Endodermal cell (in vitro differentiated cells): ENCODE results near the gene CSRP2. TPM values are rescaled to one million over a fixed set of nuclear protein-coding genes. Genes with fewer than 3 reads are reported as not detected.
A peak's percentile ranks its signal among the peaks of the same experiment; 100 is the strongest.

Experiments
- DNase-seq: peaks from one replicate; pipeline ENCODE4 v3.0.0-alpha.2; 2017
- H3K27ac ChIP-seq: 2 replicates; pipeline ENCODE4 v1.5.1; 2013; ENCODE audit warnings: mild to moderate bottlenecking, low read depth, low read length, moderate library complexity
- H3K27me3 ChIP-seq: 2 replicates; pipeline ENCODE4 v1.6.1; 2013; ENCODE audit warnings: mild to moderate bottlenecking, low read length, moderate library complexity; ENCODE audit not compliant: insufficient read depth, control insufficient read depth, poor library complexity, severe bottlenecking
- H3K36me3 ChIP-seq: 2 replicates; pipeline ENCODE4 v1.7.0; 2013; ENCODE audit warnings: mild to moderate bottlenecking, low read length, moderate library complexity; ENCODE audit not compliant: control insufficient read depth, insufficient read depth
- H3K4me1 ChIP-seq: one replicate; pipeline ENCODE4 v1.7.0; 2013; ENCODE audit warnings: low read length; ENCODE audit not compliant: control insufficient read depth, insufficient read depth
- H3K4me3 ChIP-seq: 2 replicates; pipeline ENCODE4 v1.5.1; 2013; ENCODE audit warnings: mild to moderate bottlenecking, low read length, moderate library complexity
- H3K9ac ChIP-seq: 2 replicates; pipeline ENCODE4 v1.6.1; 2013; ENCODE audit warnings: mild to moderate bottlenecking, low read length, moderate library complexity; ENCODE audit not compliant: poor library complexity, severe bottlenecking; ENCODE audit errors: extremely low read depth
- H3K9me3 ChIP-seq: 2 replicates; pipeline ENCODE4 v1.6.1; 2013; ENCODE audit warnings: mild to moderate bottlenecking, low read length, moderate library complexity; ENCODE audit not compliant: control insufficient read depth
- H3K27ac Mint-ChIP-seq: 2 replicates; pipeline ENCODE4 v1.8.0; 2020; ENCODE audit warnings: mixed read lengths
- H3K27me3 Mint-ChIP-seq: 2 replicates; pipeline ENCODE4 v1.8.0; 2021; ENCODE audit warnings: mild to moderate bottlenecking, mixed read lengths; ENCODE audit not compliant: insufficient read depth
- H3K36me3 Mint-ChIP-seq: 2 replicates; pipeline ENCODE4 v1.8.0; 2020; ENCODE audit warnings: low read depth, mixed read lengths
- H3K4me1 Mint-ChIP-seq: 2 replicates; pipeline ENCODE4 v1.8.0; 2020; ENCODE audit warnings: mixed read lengths
- H3K4me3 Mint-ChIP-seq: 2 replicates; pipeline ENCODE4 v1.8.0; 2020; ENCODE audit warnings: mild to moderate bottlenecking, moderate library complexity, mixed read lengths
- H3K9me3 Mint-ChIP-seq: 2 replicates; pipeline ENCODE4 v1.8.0; 2020; ENCODE audit warnings: mild to moderate bottlenecking, mixed read lengths
- CTCF ChIP-seq: fragments of 200-600 bp; sonication (generic); conservative IDR thresholded peaks from 2 replicates; pipeline ENCODE4 v1.5.0; 2021; ENCODE audit warnings: antibody characterized with exemption, mild to moderate bottlenecking
- WGBS, 2 experiments: methylation state at CpG; one replicate each; pipeline versions ENCODE4 v1.1.5 to v1.1.7; 2013; ENCODE audit warnings: missing lambda C conversion rate in 2 of 2, mixed read lengths in 1 of 2; ENCODE audit not compliant: insufficient coverage in 1 of 2, insufficient read length in 1 of 2; 5-methylcytosine and 5-hydroxymethylcytosine counted together
- total RNA-seq, 2 donors: library from RNA; stranded (reverse); fragmentation: NEBNext Ultra II Directional in 1 of 2; extraction: Animal tissue kit (Norgen Biotek cat#: 25700) in 1 of 2; gene quantifications; 2 replicates in 1 of 2; 3 replicates in 1 of 2; pipeline ENCODE4 v1.2.1, GENCODE V29; 2021

Gene CSRP2
- total RNA-seq, 2 donors from 2014 or later: 74.7 to 121 TPM

- Mint-ChIP-seq H3K9me3 (no peaks in the 10 kb centered on the region), H3K36me3 (peaks cover 46% of the 10 kb centered on the region), H3K4me1 (peaks cover 7% of the 10 kb centered on the region), H3K27ac (peak overlapping the region; percentile 42), H3K27me3 (no peaks in the 10 kb centered on the region), H3K4me3 (no peak overlapping the region)
- peaks cover 37% of the 10 kb centered on the region for H3K36me3 ChIP-seq
- no peaks in the 10 kb centered on the region for H3K27me3 ChIP-seq
- 75 to 81% methylated on average over 1 to 2 of the region's 3 CpGs for WGBS, 2 experiments
- H3K4me1 ChIP-seq: no peaks in the 10 kb centered on the region
- H3K9ac ChIP-seq: no peak overlapping the region
- no peak overlapping the region for H3K4me3 ChIP-seq
- no peaks in the 10 kb centered on the region for H3K9me3 ChIP-seq
- no peak for TF ChIP-seq CTCF
- H3K27ac ChIP-seq: peak overlapping the region; percentile 15
- DNase-seq: no peak
Measured at GRCh38 chr12:76860256-76860655, 18.6 kb downstream of the CSRP2 start.

- 95 to 100% methylated on average over 4 of the region's 4 CpGs for WGBS, 2 experiments
- H3K27ac Mint-ChIP-seq: peak overlapping the region; percentile 65
- Histone ChIP-seq H3K36me3 (peaks cover 43% of the 10 kb centered on the region), H3K4me1 (no peaks in the 10 kb centered on the region), H3K9me3 (no peaks in the 10 kb centered on the region), H3K4me3 (no peak overlapping the region), H3K27me3 (no peaks in the 10 kb centered on the region), H3K27ac (no peak overlapping the region), H3K9ac (no peak overlapping the region)
- no peak for TF ChIP-seq CTCF
- no peaks in the 10 kb centered on the region for H3K9me3 Mint-ChIP-seq
- no peak for DNase-seq
- peaks cover 7% of the 10 kb centered on the region for H3K4me1 Mint-ChIP-seq
- H3K27me3 Mint-ChIP-seq: no peaks in the 10 kb centered on the region
- peaks cover 52% of the 10 kb centered on the region for H3K36me3 Mint-ChIP-seq
- H3K4me3 Mint-ChIP-seq: no peak overlapping the region
Measured at GRCh38 chr12:76859611-76860010, 19.2 kb downstream of the CSRP2 start.

- 92% methylated on average over 1 of the region's 1 CpG; no CpG with 5 or more reads in 1 of the 2 experiments for WGBS, 2 experiments
- Mint-ChIP-seq H3K9me3 (no peaks in the 10 kb centered on the region), H3K27ac (no peak overlapping the region), H3K4me1 (peaks cover 7% of the 10 kb centered on the region), H3K27me3 (no peaks in the 10 kb centered on the region), H3K4me3 (no peak overlapping the region), H3K36me3 (peaks cover 38% of the 10 kb centered on the region)
- no peak for TF ChIP-seq CTCF
- Histone ChIP-seq H3K36me3 (peaks cover 49% of the 10 kb centered on the region), H3K4me1 (no peaks in the 10 kb centered on the region), H3K9me3 (no peaks in the 10 kb centered on the region), H3K27me3 (no peaks in the 10 kb centered on the region), H3K4me3 (no peak overlapping the region), H3K27ac (no peak overlapping the region), H3K9ac (no peak overlapping the region)
- no peak for DNase-seq
Measured at GRCh38 chr12:76856018-76856644, 22.7 kb downstream of the CSRP2 start.
